ENCODE measurements around the gene PCDHA11. TPM values are rescaled to one million over a fixed set of nuclear protein-coding genes. Genes with fewer than 3 reads are reported as not detected.
A peak's percentile ranks its signal among the peaks of the same experiment; 100 is the strongest.
"Not testable (repeated sequence)": the region's sequence is repeated elsewhere in the genome, so short reads cannot be mapped to it uniquely, and the experiment has no call there.

PCDHA11 gene
- total RNA-seq, 1 donor, result 0.09 TPM

DNA sequence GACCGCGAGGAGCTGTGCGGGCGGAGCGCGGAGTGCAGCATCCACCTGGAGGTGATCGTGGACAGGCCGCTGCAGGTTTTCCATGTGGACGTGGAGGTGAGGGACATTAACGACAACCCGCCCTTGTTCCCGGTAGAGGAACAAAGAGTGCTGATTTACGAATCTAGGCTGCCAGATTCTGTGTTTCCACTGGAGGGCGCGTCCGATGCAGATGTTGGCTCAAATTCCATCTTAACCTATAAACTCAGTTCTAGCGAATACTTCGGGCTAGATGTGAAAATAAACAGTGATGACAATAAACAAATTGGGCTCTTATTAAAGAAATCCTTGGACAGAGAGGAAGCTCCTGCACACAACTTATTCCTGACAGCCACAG, 40.4 kb upstream of the PCDHA11 start:
- H3K4me3 ChIP-seq (ENCODE audit: low read depth, low read length), result no peak overlapping the region
- DNase-seq (ENCODE audit: low read depth), result no peak
- no peak for TF ChIP-seq CTCF (IDR thresholded peaks at IDR 0.05; ENCODE audit: insufficient read depth, low read length)

DNA sequence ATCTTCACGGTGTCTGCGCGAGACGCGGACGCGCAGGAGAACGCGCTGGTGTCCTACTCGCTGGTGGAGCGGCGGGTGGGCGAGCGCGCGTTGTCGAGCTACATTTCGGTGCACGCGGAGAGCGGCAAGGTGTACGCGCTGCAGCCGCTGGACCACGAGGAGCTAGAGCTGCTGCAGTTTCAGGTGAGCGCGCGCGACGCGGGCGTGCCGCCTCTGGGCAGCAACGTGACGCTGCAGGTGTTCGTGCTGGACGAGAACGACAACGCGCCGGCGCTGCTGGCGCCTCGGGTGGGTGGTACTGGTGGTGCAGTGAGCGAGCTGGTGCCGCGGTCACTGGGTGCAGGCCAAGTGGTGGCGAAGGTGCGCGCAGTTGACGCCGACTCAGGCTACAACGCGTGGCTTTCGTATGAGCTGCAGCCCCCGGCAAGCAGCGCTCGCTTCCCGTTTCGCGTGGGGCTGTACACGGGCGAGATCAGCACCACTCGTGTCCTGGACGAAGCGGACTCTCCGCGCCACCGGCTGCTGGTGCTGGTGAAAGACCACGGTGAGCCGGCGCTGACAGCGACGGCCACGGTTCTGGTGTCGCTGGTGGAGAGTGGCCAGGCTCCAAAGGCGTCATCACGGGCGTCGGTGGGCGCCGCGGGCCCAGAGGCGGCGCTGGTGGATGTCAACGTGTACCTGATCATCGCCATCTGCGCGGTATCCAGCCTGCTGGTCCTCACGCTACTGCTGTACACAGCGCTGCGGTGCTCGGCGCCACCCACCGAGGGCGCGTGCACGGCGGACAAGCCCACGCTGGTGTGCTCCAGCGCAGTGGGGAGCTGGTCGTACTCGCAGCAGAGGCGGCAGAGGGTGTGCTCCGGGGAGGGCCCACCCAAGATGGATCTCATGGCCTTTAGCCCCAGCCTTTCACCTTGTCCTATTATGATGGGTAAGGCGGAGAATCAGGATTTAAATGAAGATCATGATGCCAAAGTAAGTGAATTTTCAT, 39.0 kb upstream of the PCDHA11 start:
- H3K4me3 ChIP-seq (ENCODE audit: low read depth, low read length); DNase-seq (ENCODE audit: low read depth): not testable (repeated sequence)

GRCh38 chr5:140833993-140834392, 34.8 kb upstream of the PCDHA11 start, which contains the start of gene PCDHA7:
TSS of gene PCDHA7 (plus strand) at chr5:140834269. CDS start at chr5:140834384, 115 bp downstream.
- peak; percentile 22 for DNase-seq (ENCODE audit: low read depth)
- TF ChIP-seq CTCF (IDR thresholded peaks at IDR 0.05; ENCODE audit: insufficient read depth, low read length), result no peak
- H3K4me3 ChIP-seq (ENCODE audit: low read depth, low read length), result peak within 1 kb of the TSS; percentile 22

DNA sequence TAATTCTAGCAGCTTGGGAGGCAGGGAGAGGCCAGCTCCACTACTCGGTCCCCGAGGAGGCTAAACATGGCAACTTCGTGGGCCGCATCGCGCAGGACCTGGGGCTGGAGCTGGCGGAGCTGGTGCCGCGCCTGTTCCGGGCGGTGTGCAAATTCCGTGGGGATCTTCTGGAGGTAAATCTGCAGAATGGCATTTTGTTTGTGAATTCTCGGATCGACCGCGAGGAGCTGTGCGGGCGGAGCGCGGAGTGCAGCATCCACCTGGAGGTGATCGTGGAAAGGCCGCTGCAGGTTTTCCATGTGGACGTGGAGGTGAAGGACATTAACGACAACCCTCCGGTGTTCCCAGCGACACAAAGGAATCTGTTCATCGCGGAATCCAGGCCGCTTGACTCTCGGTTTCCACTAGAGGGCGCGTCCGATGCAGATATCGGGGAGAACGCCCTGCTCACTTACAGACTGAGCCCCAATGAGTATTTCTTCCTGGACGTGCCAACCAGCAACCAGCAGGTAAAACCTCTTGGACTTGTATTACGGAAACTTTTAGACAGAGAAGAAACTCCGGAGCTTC, 34.2 kb upstream of the PCDHA11 start:
- not testable (repeated sequence) for DNase-seq (ENCODE audit: low read depth)
- peak overlapping the region; percentile 22 for H3K4me3 ChIP-seq (ENCODE audit: low read depth, low read length)

GRCh38 chr5:140835622-140836510, 32.9 kb upstream of the PCDHA11 start:
- no peak for DNase-seq (ENCODE audit: low read depth)
- no peak overlapping the region for H3K4me3 ChIP-seq (ENCODE audit: low read depth, low read length)
- no peak for TF ChIP-seq CTCF (IDR thresholded peaks at IDR 0.05; ENCODE audit: insufficient read depth, low read length)

DNA sequence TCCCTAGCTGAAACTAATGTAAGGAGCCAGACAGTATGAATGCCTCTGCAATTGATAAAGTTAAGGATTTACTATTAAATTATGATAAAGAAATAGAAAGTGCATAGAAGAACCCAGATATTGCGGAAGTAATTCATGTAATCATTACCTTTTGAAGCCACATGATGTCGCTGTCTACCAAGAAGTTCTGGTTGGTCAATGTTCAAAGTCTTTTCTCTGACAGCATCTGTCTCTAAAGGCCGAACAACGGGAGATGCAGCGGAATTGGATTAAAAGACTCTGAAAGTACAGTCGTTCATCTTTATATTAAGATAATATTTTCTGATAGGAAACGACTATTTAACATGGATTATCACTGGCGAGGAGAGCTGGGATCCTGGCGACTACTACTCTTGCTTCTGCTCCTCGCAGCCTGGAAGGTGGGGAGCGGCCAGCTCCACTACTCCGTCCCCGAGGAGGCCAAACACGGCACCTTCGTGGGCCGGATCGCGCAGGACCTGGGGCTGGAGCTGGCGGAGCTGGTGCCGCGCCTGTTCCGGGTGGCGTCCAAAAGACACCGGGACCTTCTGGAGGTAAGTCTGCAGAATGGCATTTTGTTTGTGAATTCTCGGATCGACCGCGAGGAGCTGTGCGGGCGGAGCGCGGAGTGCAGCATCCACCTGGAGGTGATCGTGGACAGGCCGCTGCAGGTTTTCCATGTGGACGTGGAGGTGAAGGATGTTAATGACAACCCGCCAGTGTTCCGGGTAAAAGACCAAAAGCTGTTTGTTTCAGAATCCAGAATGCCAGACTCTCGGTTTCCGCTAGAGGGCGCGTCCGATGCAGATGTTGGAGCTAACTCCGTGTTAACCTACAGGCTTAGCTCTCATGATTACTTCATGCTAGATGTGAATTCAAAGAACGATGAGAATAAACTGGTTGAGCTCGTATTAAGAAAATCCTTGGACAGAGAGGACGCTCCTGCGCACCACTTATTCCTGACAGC, 27.5 kb upstream of the PCDHA11 start, which contains the start of gene PCDHA8:
Gene PCDHA8 (plus strand): TSS at position 210 of the 985 bp plus-strand sequence. CDS start 135 bp downstream, at position 345.
- H3K4me3 ChIP-seq (ENCODE audit: low read depth, low read length), result no peak within 1 kb of the TSS
- DNase-seq (ENCODE audit: low read depth), result no peak
- TF ChIP-seq CTCF (IDR thresholded peaks at IDR 0.05; ENCODE audit: insufficient read depth, low read length), result no peak
